ENCODE results near the gene FXYD3. TPM values are rescaled to one million over a fixed set of nuclear protein-coding genes. Genes with fewer than 3 reads are reported as not detected.

FXYD3 gene
- total RNA-seq, 1 experiment from 2014 or later: 6.9 TPM

- POLR2A ChIA-PET: interaction anchor here (0.8 kb wide), 1 partner anchor 43 kb away, joined by 3 read pairs; no protein-coding TSS in a partner anchor
- no TSS peak for BruUV-seq (replicated peaks)
- CTCF ChIA-PET: interaction anchor here (0.6 to 2.7 kb wide), 10 partner anchors 8 to 193 kb away, joined by 3 to 15 read pairs (median 4); no protein-coding TSS in a partner anchor
These were observed 34.4 kb upstream of the FXYD3 start for GRCh38 chr19:35081201-35081600.

GRCh38 chr19:35083691-35084508 lies 31.7 kb upstream of the FXYD3 start:
- ChIA-PET POLR2A (interaction anchor here (0.7 kb wide), 1 partner anchor 815 kb away, joined by 3 read pairs; no protein-coding TSS in a partner anchor), CTCF (interaction anchor here (0.6 to 1.6 kb wide), 4 partner anchors 17 to 335 kb away, joined by 3 to 4 read pairs (median 4); no protein-coding TSS in a partner anchor)
- Mint-ChIP-seq H3K4me3 (ENCODE audit: unreplicated experiment) (no peak overlapping the region), H3K27ac (ENCODE audit: low read depth, unreplicated experiment) (no peak overlapping the region), H3K9me3 (ENCODE audit: unreplicated experiment) (no peaks in the 10 kb centered on the region), H3K27me3 (ENCODE audit: insufficient read depth, unreplicated experiment) (peaks cover 8% of the 10 kb centered on the region), H3K36me3 (ENCODE audit: insufficient read depth, unreplicated experiment) (no peaks in the 10 kb centered on the region), H3K4me1 (ENCODE audit: insufficient read depth, unreplicated experiment) (peaks cover 4% of the 10 kb centered on the region)
- DNase-seq (ENCODE audit: unreplicated experiment): no peak
- BruUV-seq (replicated peaks): no TSS peak
- TF ChIP-seq, protein P1, sequence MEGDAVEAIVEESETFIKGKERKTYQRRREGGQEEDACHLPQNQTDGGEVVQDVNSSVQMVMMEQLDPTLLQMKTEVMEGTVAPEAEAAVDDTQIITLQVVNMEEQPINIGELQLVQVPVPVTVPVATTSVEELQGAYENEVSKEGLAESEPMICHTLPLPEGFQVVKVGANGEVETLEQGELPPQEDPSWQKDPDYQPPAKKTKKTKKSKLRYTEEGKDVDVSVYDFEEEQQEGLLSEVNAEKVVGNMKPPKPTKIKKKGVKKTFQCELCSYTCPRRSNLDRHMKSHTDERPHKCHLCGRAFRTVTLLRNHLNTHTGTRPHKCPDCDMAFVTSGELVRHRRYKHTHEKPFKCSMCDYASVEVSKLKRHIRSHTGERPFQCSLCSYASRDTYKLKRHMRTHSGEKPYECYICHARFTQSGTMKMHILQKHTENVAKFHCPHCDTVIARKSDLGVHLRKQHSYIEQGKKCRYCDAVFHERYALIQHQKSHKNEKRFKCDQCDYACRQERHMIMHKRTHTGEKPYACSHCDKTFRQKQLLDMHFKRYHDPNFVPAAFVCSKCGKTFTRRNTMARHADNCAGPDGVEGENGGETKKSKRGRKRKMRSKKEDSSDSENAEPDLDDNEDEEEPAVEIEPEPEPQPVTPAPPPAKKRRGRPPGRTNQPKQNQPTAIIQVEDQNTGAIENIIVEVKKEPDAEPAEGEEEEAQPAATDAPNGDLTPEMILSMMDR (IDR thresholded peaks at IDR 0.05; ENCODE audit: unreplicated experiment): no peak
- intact Hi-C loops (cut with micrococcal nuclease): loop anchor here (10.0 kb wide), 1 partner anchor 109 kb away; no protein-coding TSS in a partner anchor

More at GRCh38 chr19:35081201-35081600, 34.4 kb upstream of the FXYD3 start:
- no peak overlapping the region for H3K4me3 Mint-ChIP-seq (ENCODE audit: unreplicated experiment)
- TF ChIP-seq, protein P1 (IDR thresholded peaks at IDR 0.05; ENCODE audit: unreplicated experiment): no peak
- no peaks in the 10 kb centered on the region for H3K4me1 Mint-ChIP-seq (ENCODE audit: insufficient read depth, unreplicated experiment)
- H3K27ac Mint-ChIP-seq (ENCODE audit: low read depth, unreplicated experiment): no peak overlapping the region
- H3K27me3 Mint-ChIP-seq (ENCODE audit: insufficient read depth, unreplicated experiment): peaks cover 17% of the 10 kb centered on the region
- intact Hi-C loops (cut with micrococcal nuclease): loop anchor here (10.0 kb wide), 1 partner anchor 106 kb away; no protein-coding TSS in a partner anchor
- no peak for DNase-seq (ENCODE audit: unreplicated experiment)
- no peaks in the 10 kb centered on the region for H3K36me3 Mint-ChIP-seq (ENCODE audit: insufficient read depth, unreplicated experiment)
- H3K9me3 Mint-ChIP-seq (ENCODE audit: unreplicated experiment): no peaks in the 10 kb centered on the region

DNA sequence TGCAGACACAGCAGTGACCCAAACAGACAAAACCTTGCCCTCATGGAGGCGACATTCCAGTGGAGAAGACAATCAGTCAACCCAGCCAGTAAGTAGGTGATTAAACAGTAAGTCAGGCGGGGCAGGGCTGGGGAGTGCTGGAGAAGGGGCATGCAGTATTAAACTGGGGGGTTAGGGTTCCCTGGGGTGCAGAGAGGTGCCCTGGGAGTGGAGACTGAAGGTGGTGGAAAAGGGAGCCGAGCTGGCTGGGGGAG lies 31.2 kb upstream of the FXYD3 start:
- H3K4me1 Mint-ChIP-seq (ENCODE audit: insufficient read depth, unreplicated experiment): peaks cover 5% of the 10 kb centered on the region
- no TSS peak for BruUV-seq (replicated peaks)

DNA sequence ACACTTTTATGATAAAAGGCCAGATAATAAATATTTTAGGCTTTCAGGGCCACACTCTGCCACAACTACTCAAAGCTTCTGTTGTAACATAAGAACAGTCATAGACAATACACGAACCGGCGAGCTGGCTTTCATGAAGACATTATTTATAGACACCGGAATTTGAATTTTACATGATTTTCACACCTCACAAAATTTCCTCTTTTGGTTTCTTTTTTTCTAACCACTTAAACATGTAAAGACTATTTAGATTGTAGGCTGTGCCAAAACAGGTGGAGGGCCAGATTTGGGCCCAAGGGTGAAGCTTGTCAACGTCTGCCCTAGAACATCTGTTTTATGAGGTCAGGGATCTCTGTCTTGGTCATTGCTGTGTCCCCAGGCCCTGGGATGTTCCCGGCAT lies 29.7 kb upstream of the FXYD3 start:
- Mint-ChIP-seq H3K4me1 (ENCODE audit: insufficient read depth, unreplicated experiment) (peaks cover 5% of the 10 kb centered on the region), H3K36me3 (ENCODE audit: insufficient read depth, unreplicated experiment) (no peaks in the 10 kb centered on the region), H3K27ac (ENCODE audit: low read depth, unreplicated experiment) (no peak overlapping the region), H3K9me3 (ENCODE audit: unreplicated experiment) (no peaks in the 10 kb centered on the region), H3K27me3 (ENCODE audit: insufficient read depth, unreplicated experiment) (no peaks in the 10 kb centered on the region), H3K4me3 (ENCODE audit: unreplicated experiment) (no peak overlapping the region)
- intact Hi-C loops (cut with micrococcal nuclease): loop anchor here (10.0 kb wide), 1 partner anchor 111 kb away; no protein-coding TSS in a partner anchor
- ChIA-PET POLR2A (interaction anchor here (0.9 to 2.1 kb wide), 2 partner anchors 10 to 39 kb away, joined by 4 to 6 read pairs; no protein-coding TSS in a partner anchor), CTCF (interaction anchor here (0.9 to 4.7 kb wide), 6 partner anchors 19 to 57 kb away, joined by 3 to 25 read pairs (median 3); no protein-coding TSS in a partner anchor)
- DNase-seq (ENCODE audit: unreplicated experiment): no peak
- TF ChIP-seq, protein P1 (IDR thresholded peaks at IDR 0.05; ENCODE audit: unreplicated experiment): no peak
- BruUV-seq (replicated peaks): no TSS peak

More for the DNA sequence above, 31.2 kb upstream of the FXYD3 start:
- DNase-seq (ENCODE audit: unreplicated experiment): no peak
- Mint-ChIP-seq H3K4me3 (ENCODE audit: unreplicated experiment) (no peak overlapping the region), H3K27me3 (ENCODE audit: insufficient read depth, unreplicated experiment) (peaks cover 3% of the 10 kb centered on the region), H3K9me3 (ENCODE audit: unreplicated experiment) (no peaks in the 10 kb centered on the region), H3K27ac (ENCODE audit: low read depth, unreplicated experiment) (no peak overlapping the region), H3K36me3 (ENCODE audit: insufficient read depth, unreplicated experiment) (no peaks in the 10 kb centered on the region)
- ChIA-PET POLR2A (no interaction called here), CTCF (interaction anchor here (0.7 to 1.6 kb wide), 2 partner anchors 40 to 83 kb away, joined by 4 to 5 read pairs; no protein-coding TSS in a partner anchor)
- TF ChIP-seq, protein P1 (IDR thresholded peaks at IDR 0.05; ENCODE audit: unreplicated experiment): no peak
- intact Hi-C loops (cut with micrococcal nuclease): loop anchor here (10.0 kb wide), 1 partner anchor 110 kb away; no protein-coding TSS in a partner anchor
